Measurements from ENCODE around the gene SYNPO.
A peak's percentile ranks its signal among the peaks of the same experiment; 100 is the strongest.

The SYNPO gene

DNA sequence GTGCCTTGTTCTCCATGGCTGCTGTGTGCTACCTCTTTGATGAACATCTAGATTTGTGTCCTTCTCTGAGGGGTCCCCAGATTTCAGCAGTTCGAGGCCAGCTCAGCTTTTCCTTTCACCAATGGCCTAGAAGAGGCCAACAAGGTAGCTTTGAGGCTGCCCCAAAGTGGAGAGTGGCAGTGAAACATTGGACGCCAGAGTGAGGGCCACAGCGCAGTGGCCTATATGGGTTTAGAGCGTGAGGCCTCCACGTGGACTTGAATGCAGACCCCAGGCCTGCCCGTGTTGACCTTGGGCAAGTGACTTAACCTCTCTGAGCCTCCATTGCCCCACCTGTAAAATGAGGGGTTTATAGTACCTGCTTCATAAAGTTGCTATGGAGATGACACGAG is 32.4 kb downstream of the SYNPO start:
- DNase-seq (ENCODE audit: insufficient read length, low spot score): no peak
- no peak for FAIRE-seq

DNA sequence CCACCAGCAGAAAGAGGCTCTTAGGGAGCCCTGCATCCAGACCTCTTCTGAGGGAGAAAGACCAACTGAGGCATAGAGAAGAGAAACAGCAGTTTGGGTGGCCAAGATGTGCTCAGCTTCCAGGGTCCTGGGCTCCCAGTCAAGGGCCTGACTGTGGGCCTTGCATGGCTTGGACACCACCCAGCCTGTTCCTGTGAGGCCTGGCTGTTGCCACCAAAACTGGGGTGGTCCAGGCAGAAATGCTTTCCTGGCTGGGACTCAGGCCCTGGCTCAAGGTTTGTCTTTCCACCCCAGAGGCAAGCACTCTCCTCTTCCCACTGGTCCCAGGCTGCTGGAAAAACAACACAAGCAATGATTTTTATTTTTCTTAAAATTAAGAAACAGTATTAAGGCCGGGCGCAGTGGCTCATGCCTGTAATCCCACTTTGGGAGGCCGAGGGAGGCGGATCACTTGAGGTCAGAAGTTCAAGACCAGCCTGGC is 33.9 kb downstream of the SYNPO start:
- DNase-seq (ENCODE audit: insufficient read length, low spot score) (no peak), FAIRE-seq (no peak)

DNA sequence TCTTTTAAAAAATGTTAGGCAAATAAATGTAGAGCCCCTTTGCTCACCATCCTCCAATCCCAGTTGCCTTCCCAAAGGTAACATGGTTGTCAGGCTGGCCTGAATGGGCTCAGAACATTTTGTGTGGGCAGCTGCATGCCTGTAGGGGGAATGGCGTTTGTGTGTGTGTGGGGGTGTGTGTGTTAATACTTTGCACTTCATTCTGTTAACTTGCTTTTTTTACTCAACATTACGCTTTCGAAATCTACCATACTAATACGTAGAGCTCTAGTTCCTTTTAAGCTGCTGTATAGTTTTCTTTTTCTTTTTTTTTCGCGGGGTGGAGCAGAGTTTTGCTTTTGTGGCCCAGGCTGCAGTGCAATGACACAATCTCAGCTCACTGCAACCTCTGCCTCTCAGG is 34.6 kb downstream of the SYNPO start:
- FAIRE-seq (no peak), DNase-seq (ENCODE audit: insufficient read length, low spot score) (no peak)

GRCh38 chr5:150676578-150676977 is 36.1 kb downstream of the SYNPO start:
- no peak for FAIRE-seq
- no peak for DNase-seq (ENCODE audit: insufficient read length, low spot score)

DNA sequence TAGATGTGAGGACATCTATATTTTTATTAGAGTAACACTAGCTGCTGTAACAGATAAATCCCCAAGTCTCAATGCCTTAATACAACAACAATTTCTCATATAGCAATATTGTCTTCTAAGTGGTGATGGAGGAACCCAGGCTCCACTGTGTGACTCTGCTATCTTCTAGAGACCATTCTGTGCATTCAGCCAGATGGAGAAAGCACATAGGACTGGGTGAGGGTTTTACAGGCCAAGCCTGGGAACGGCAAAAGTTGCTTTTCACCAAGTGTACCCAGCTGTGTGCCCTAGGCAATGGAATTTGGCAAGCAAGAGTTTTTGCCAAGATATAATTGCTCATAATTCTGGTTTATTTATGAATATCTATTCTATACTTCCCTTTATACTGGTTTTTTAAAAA is 48.7 kb downstream of the SYNPO start:
- FAIRE-seq (no peak), DNase-seq (ENCODE audit: insufficient read length, low spot score) (no peak)

DNA sequence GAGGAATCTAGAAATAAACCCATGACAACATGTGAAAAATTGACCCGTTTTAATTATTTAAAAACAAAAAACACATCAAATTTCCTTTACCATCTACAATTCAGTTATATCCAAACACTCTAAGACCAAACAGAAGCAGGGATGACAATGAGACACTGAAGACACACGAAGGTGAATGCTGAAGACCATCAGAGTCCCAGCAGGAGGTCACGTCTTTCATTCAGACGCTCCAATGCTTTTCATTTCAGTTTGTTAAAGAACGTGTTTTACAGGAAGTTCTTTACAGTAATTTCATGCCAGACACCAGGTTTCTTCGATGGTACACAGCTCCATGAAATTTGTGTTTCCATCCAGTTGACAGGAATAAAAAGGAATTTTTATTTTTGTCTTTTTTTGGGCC is 50.3 kb downstream of the SYNPO start:
- FAIRE-seq: no peak
- no peak for DNase-seq (ENCODE audit: insufficient read length, low spot score)

DNA sequence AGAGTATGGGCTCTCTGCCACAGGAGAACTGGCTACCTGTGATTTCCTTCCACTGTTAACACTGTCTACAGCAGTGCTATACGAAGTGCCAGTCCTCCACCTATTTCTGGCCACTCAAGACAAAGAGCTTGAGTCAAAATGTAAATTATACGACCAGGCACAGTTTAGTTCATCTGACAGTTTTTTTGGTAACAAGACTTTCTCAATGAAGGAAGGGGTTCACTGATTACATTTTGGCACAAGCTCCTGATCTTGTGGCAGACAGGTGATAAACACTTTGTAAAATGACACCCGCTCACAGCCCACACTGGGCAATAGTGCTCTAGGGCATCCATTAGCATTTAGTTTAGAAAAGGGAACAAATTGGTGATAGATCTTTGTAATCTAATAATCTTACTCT is 51.8 kb downstream of the SYNPO start:
- FAIRE-seq: no peak
- DNase-seq (ENCODE audit: insufficient read length, low spot score): no peak

GRCh38 chr5:150694612-150695011 is 54.2 kb downstream of the SYNPO start:
- DNase-seq (ENCODE audit: insufficient read length, low spot score): no peak
- no peak for FAIRE-seq

GRCh38 chr5:150700246-150700593 is 59.8 kb downstream of the SYNPO start:
- DNase-seq (ENCODE audit: insufficient read length, low spot score): no peak
- FAIRE-seq: peak; percentile 71

DNA sequence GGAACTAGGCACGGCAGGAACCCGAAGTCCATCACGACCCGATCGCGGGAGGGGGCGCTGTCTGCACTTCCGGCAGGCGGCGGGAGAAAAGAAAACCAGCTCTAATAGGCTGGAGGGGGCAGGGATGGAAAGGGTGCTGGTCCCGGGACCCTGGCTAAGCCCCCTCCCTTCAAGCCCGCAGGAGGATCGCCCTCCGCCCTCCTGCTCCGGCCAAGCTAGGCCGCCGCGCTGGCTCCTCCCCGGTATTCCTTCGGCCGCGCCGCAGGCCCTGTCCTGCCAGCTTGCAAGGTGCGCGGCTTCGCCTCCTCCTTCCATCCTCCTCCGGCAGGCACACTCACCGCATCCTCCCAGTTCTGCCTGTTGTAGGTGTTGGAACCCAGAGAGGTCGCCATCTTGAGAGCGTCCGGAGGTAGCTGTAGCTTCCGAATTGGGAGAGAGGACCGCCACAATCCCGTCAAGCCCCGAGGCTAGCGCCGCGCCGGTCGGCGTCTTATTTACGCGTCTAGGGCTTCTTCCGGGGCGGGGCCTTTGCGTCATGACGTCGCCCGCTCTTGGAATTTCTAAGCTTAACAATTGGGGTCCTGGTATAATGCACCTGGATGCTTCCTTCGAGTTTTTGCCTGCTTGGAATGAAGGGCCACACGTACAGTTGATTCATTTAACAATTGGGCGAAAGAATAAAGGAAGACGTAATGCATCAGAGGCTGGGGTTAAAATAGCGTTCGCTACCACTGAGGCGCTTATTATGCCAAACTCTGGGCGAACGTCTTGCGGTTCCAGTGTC is 60.3 kb downstream of the SYNPO start, which contains the start of gene RBM22:
RBM22 (minus strand) TSS at position 469 of the 784 bp plus-strand sequence; CDS start at position 392, 77 bp downstream.
- peak; percentile 92 for FAIRE-seq

DNA sequence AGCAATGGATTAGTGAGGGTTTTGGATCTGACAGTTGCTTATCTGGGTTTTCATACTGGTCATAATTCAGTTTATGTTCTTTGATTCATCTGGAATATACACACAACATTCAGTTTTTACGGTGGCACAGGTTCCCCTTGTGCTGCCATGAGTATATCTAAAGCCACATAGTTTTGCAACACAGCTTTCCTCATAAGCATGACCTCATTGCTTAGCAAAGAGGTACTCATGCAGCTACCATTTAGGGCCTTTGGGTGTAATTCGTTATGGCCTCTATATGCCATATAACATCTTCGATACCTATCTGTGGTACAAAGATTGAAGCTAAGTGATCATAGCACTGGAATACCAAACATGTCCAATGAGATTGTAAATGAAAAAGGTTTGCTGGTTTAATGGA is 63.3 kb downstream of the SYNPO start:
- no peak for DNase-seq (ENCODE audit: insufficient read length, low spot score)
- FAIRE-seq: no peak

More for the DNA sequence above, 60.3 kb downstream of the SYNPO start, which contains the start of gene RBM22:
- peak; percentile 70 for DNase-seq (ENCODE audit: insufficient read length, low spot score)

- FAIRE-seq: no peak
- DNase-seq (ENCODE audit: insufficient read length, low spot score): no peak
Measured at GRCh38 chr5:150706776-150707390, 66.4 kb downstream of the SYNPO start.
